Left ventricle myocardium inferior (tissue), 1 donor: ENCODE data around the gene YARS1. TPM values are rescaled to one million over a fixed set of nuclear protein-coding genes. Genes with fewer than 3 reads are reported as not detected.

ENCODE experiments used
- DNase-seq: peaks from one replicate; pipeline ENCODE4 v3.0.0-alpha.2; 2020
- H3K27ac ChIP-seq: fragments of 200-600 bp; replicated peaks from 2 replicates; pipeline ENCODE4 v1.8.0; 2021
- H3K27me3 ChIP-seq: fragments of 200-600 bp; 2 replicates; pipeline ENCODE4 v1.8.0; 2021; ENCODE audit warnings: low read depth
- H3K36me3 ChIP-seq: fragments of 200-600 bp; 2 replicates; pipeline ENCODE4 v1.8.0; 2021
- H3K4me1 ChIP-seq: fragments of 200-600 bp; 2 replicates; pipeline ENCODE4 v1.8.0; 2021
- H3K4me3 ChIP-seq: fragments of 200-600 bp; 2 replicates; pipeline ENCODE4 v1.8.0; 2021; ENCODE audit warnings: mild to moderate bottlenecking, moderate library complexity
- H3K9me3 ChIP-seq: fragments of 200-600 bp; replicated peaks from 2 replicates; pipeline ENCODE4 v1.8.0; 2021
- CTCF ChIP-seq: fragments of 200-600 bp; IDR thresholded peaks from 2 replicates; pipeline ENCODE4 v1.8.0; 2021; ENCODE audit warnings: antibody characterized with exemption, mild to moderate bottlenecking, borderline replicate concordance
- intact Hi-C: fragments of 100-400 bp; cut with micrococcal nuclease; formaldehyde crosslinking; loops from one replicate; pipeline ENCODE4 v1.11.0; 2022
- total RNA-seq: library from RNA; stranded (reverse); fragmentation: NEBNext Ultra II Directional; extraction: Animal tissue kit (Norgen Biotek cat#: 25700); gene quantifications from one replicate; pipeline ENCODE4 v1.2.1, GENCODE V29; 2021
- donor health status: DM: no; HTN: yes; CAD: no; lungs with severe emphysema.

The YARS1 gene
- total RNA-seq, 1 donor from 2014 or later = 35.5 TPM

- intact Hi-C loops = no loop called here
These were observed 67.8 kb downstream of the YARS1 start for GRCh38 chr1:32749332-32749731.

DNA sequence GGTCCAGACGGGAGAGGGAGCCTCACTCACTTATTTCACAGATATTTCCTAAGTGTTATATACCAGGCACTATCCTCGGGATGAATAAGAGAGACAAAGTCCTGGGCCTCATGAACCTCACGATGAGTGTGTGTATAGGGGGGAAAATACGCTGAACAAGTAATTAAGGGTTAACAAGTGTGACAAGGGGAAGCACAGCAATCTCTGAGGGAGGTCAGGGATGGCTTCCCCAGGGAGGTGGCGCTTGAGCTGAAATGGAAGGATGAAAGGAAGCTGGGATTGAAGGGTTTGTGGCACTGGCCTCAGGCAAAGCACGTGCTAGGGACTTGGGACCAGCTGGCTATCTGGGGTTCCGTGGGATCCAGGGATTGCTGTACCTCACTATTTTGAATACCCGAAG is 68.2 kb downstream of the YARS1 start:
- no peaks in the 10 kb centered on the region for H3K9me3 ChIP-seq
- DNase-seq = no peak
- no peak overlapping the region for H3K27ac ChIP-seq
- no peaks in the 10 kb centered on the region for H3K27me3 ChIP-seq
- intact Hi-C loops = no loop called here
- H3K4me3 ChIP-seq = no peak overlapping the region
- no peak for TF ChIP-seq CTCF
- no peaks in the 10 kb centered on the region for H3K36me3 ChIP-seq
- peaks cover 11% of the 10 kb centered on the region for H3K4me1 ChIP-seq

More at GRCh38 chr1:32749332-32749731, 67.8 kb downstream of the YARS1 start:
- no peak for DNase-seq
- no peak overlapping the region for H3K27ac ChIP-seq
- H3K27me3 ChIP-seq = no peaks in the 10 kb centered on the region
- peaks cover 13% of the 10 kb centered on the region for H3K4me1 ChIP-seq
- H3K4me3 ChIP-seq = no peak overlapping the region
- TF ChIP-seq CTCF = no peak
- H3K36me3 ChIP-seq = no peaks in the 10 kb centered on the region
- no peaks in the 10 kb centered on the region for H3K9me3 ChIP-seq

DNA sequence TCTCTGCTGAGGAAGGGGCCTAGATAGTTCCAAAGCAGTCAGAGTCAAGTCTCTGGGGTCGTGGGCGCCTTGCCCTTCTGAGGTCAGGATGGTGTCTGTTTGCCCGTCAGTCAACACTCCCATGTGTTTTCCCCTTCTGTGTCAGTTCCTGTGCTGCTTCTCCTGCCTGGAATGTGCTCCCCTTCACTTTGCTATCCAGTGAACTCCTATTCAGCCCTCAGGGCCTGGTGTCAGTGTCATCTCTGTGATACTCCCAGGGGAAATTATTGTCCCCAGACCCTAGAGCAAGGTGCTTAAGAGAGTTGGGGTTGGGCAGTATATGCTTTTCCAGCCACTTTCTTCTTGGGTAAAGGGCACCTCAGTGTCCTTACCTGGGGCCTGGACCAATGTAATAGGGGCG is 68.8 kb downstream of the YARS1 start:
- intact Hi-C loops = no loop called here
- no peaks in the 10 kb centered on the region for H3K27me3 ChIP-seq
- no peak for TF ChIP-seq CTCF
- no peak overlapping the region for H3K27ac ChIP-seq
- H3K4me1 ChIP-seq = peaks cover 13% of the 10 kb centered on the region
- no peaks in the 10 kb centered on the region for H3K9me3 ChIP-seq
- DNase-seq = no peak
- no peak overlapping the region for H3K4me3 ChIP-seq
- no peaks in the 10 kb centered on the region for H3K36me3 ChIP-seq

DNA sequence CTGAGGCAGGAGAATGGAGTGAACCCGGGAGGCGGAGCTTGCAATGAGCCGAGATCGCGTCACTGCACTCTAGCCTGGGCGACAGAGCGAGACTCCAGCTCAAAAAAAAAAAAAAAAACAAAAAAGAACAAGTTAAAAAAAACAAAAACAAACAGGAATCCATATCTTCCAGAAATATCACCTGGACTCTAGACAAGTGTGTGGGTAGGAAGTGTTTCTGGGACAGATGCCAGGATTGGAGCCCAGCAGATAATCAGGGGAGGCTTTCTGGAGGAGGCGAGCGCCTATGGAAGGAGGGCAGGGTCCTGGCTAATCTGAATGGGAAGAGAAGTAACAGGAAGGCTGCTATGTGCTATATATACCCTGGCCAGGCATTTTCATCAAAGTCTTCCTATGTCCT is 71.0 kb downstream of the YARS1 start:
- Histone ChIP-seq H3K27ac (no peak overlapping the region), H3K4me1 (peaks cover 27% of the 10 kb centered on the region), H3K9me3 (no peaks in the 10 kb centered on the region), H3K4me3 (no peak overlapping the region), H3K36me3 (no peaks in the 10 kb centered on the region), H3K27me3 (no peaks in the 10 kb centered on the region)
- no peak for DNase-seq
- no peak for TF ChIP-seq CTCF
- intact Hi-C loops = no loop called here

DNA sequence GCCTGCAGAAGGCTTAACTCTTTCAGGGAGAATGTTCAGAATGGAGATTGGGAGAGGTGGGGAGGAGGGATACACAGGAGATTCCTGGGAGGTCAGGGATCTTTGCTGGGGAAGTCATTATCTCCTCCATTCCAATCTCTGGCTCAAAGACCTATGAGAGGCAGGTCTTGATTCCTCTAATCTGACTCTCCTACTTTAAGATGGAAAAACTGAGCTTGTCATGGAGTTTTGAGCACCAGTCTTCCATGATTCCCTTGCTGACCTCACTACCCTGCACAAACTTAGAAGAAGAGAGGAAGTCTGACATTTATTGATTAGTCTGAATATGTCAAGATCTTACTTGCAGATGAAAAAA is 73.1 kb downstream of the YARS1 start:
- intact Hi-C loops = no loop called here
- Histone ChIP-seq H3K9me3 (no peaks in the 10 kb centered on the region), H3K27me3 (no peaks in the 10 kb centered on the region), H3K4me1 (peaks cover 33% of the 10 kb centered on the region), H3K4me3 (no peak overlapping the region), H3K36me3 (no peaks in the 10 kb centered on the region), H3K27ac (no peak overlapping the region)
- no peak for TF ChIP-seq CTCF
- no peak for DNase-seq
